WTC11 (cell line): ENCODE data around the gene MAP1S. TPM values are rescaled to one million over a fixed set of nuclear protein-coding genes. Genes with fewer than 3 reads are reported as not detected.
A peak's percentile ranks its signal among the peaks of the same experiment; 100 is the strongest.

Experiments used
- ATAC-seq: fragments of 200-7000 bp; cut with Tn5 transposase; 2 replicates; pipeline ENCODE4 v1.10.0; 2021; ENCODE audit warnings: mild to moderate bottlenecking, moderate library complexity
- CTCF ChIA-PET: fragments of 300-600 bp; sonication (Branson Sonifier 250); formaldehyde crosslinking; loops from one replicate; lab custom pipeline; 2021; ENCODE audit warnings: antibody characterized with exemption; lab: Charles Lee
- POLR2A ChIA-PET: fragments of 350-600 bp; sonication (Branson Sonifier 250); formaldehyde crosslinking; loops from one replicate; lab custom pipeline; 2021; ENCODE audit warnings: antibody characterized with exemption; lab: Charles Lee
- DNase-seq: peaks from one replicate; pipeline ENCODE4 v3.0.0; 2021; ENCODE audit warnings: low spot score
- H3K27ac Mint-ChIP-seq: 2 replicates; pipeline ENCODE4 v1.8.0; 2021; ENCODE audit warnings: mixed read lengths
- H3K27me3 Mint-ChIP-seq: 2 replicates; pipeline ENCODE4 v1.8.0; 2021; ENCODE audit warnings: low read depth, mild to moderate bottlenecking, moderate library complexity, mixed read lengths
- H3K36me3 Mint-ChIP-seq: 2 replicates; pipeline ENCODE4 v1.8.0; 2021; ENCODE audit warnings: mixed read lengths
- H3K4me1 Mint-ChIP-seq: 2 replicates; pipeline ENCODE4 v1.8.0; 2022; ENCODE audit warnings: mixed read lengths
- H3K4me3 Mint-ChIP-seq: 2 replicates; pipeline ENCODE4 v1.8.0; 2021; ENCODE audit warnings: mild to moderate bottlenecking, moderate library complexity, mixed read lengths
- H3K9me3 Mint-ChIP-seq: 2 replicates; pipeline ENCODE4 v1.8.0; 2021; ENCODE audit warnings: mixed read lengths
- ATF1 ChIP-seq: sonication (generic); formaldehyde crosslinking; IDR thresholded peaks from 2 replicates; pipeline ENCODE4 v1.8.1; 2023; ENCODE audit warnings: mild to moderate bottlenecking, moderate library complexity, missing genetic modification reagents
- CREM ChIP-seq: sonication (generic); formaldehyde crosslinking; IDR thresholded peaks from 2 replicates; pipeline ENCODE4 v1.8.1; 2022; ENCODE audit warnings: mild to moderate bottlenecking, missing genetic modification reagents, moderate library complexity
- E2F5 ChIP-seq: sonication (generic); formaldehyde crosslinking; IDR thresholded peaks from 2 replicates; pipeline ENCODE4 v1.8.1; 2022; ENCODE audit warnings: mild to moderate bottlenecking, moderate library complexity, missing genetic modification reagents
- FOXJ3 ChIP-seq: sonication (generic); formaldehyde crosslinking; IDR thresholded peaks from 2 replicates; pipeline ENCODE4 v1.9.0; 2021; ENCODE audit warnings: missing genetic modification reagents, mild to moderate bottlenecking, borderline replicate concordance
- FOXP1 ChIP-seq: sonication (generic); formaldehyde crosslinking; IDR thresholded peaks from 2 replicates; pipeline ENCODE4 v1.8.0; 2022; ENCODE audit warnings: missing genetic modification reagents, mild to moderate bottlenecking, moderate library complexity, borderline replicate concordance
- GTF2I ChIP-seq: fragments of 250-450 bp; sonication (Bioruptor Pico); conservative IDR thresholded peaks from 2 replicates; pipeline ENCODE4 v1.4.0; 2021; ENCODE audit warnings: mild to moderate bottlenecking
- JAZF1 ChIP-seq: fragments of 250-450 bp; sonication (Bioruptor Pico); IDR thresholded peaks from 2 replicates; pipeline ENCODE4 v1.9.0; 2021; ENCODE audit warnings: moderate library complexity, mild to moderate bottlenecking, inconsistent platforms
- MLX ChIP-seq: sonication (generic); formaldehyde crosslinking; IDR thresholded peaks from 2 replicates; pipeline ENCODE4 v1.8.1; 2023; ENCODE audit warnings: mild to moderate bottlenecking, missing genetic modification reagents, moderate library complexity
- NFATC4 ChIP-seq: fragments of 250-450 bp; sonication (Bioruptor Pico); IDR thresholded peaks from 2 replicates; pipeline ENCODE4 v1.9.0; 2021; ENCODE audit warnings: mild to moderate bottlenecking
- NR1H2 ChIP-seq: sonication (generic); formaldehyde crosslinking; IDR thresholded peaks from 2 replicates; pipeline ENCODE4 v1.9.0; 2021; ENCODE audit warnings: mild to moderate bottlenecking, moderate library complexity, missing genetic modification reagents
- RORB ChIP-seq: fragments of 250-450 bp; sonication (Bioruptor Pico); IDR thresholded peaks from 2 replicates; pipeline ENCODE4 v1.9.0; 2021; ENCODE audit warnings: mild to moderate bottlenecking
- SP1 ChIP-seq: sonication (generic); formaldehyde crosslinking; conservative IDR thresholded peaks from 2 replicates; pipeline ENCODE4 v1.8.1; 2022; ENCODE audit warnings: missing genetic modification reagents
- TEAD1 ChIP-seq: sonication (generic); formaldehyde crosslinking; IDR thresholded peaks from 2 replicates; pipeline ENCODE4 v1.8.0; 2022; ENCODE audit warnings: mild to moderate bottlenecking, missing genetic modification reagents
- ZNF232 ChIP-seq: sonication (generic); formaldehyde crosslinking; IDR thresholded peaks from 2 replicates; pipeline ENCODE4 v1.8.0; 2022; ENCODE audit warnings: mild to moderate bottlenecking, missing genetic modification reagents
- ZNF263 ChIP-seq: sonication (generic); formaldehyde crosslinking; IDR thresholded peaks from 2 replicates; pipeline ENCODE4 v1.8.1; 2022; ENCODE audit warnings: low read depth, mild to moderate bottlenecking, moderate library complexity, missing genetic modification reagents
- ZNF425 ChIP-seq: fragments of 250-450 bp; sonication (Bioruptor Pico); conservative IDR thresholded peaks from 2 replicates; pipeline ENCODE4 v1.9.0; 2021; ENCODE audit warnings: mild to moderate bottlenecking
- total RNA-seq: library from RNA; stranded (reverse); gene quantifications from 3 replicates; pipeline ENCODE4 v1.2.3, GENCODE V29; 2021
- TF ChIP-seq, protein P1 (sequence below): fragments of 250-450 bp; sonication (Bioruptor Pico); IDR thresholded peaks from 2 replicates; pipeline ENCODE4 v1.8.0; 2021; ENCODE audit warnings: mild to moderate bottlenecking
- TF ChIP-seq, protein P2 (sequence below): fragments of 250-450 bp; sonication (Bioruptor Pico); IDR thresholded peaks from 2 replicates; pipeline ENCODE4 v1.9.0; 2021; ENCODE audit warnings: mild to moderate bottlenecking
- TF ChIP-seq, protein P3 (sequence below): fragments of 250-450 bp; sonication (Bioruptor Pico); IDR thresholded peaks from 2 replicates; pipeline ENCODE4 v1.9.0; 2021; ENCODE audit warnings: mild to moderate bottlenecking
- TF ChIP-seq, protein P4 (sequence below): sonication (generic); formaldehyde crosslinking; IDR thresholded peaks from 2 replicates; pipeline ENCODE4 v1.8.0; 2022; ENCODE audit warnings: mild to moderate bottlenecking, missing genetic modification reagents

MAP1S gene
- total RNA-seq, 1 experiment from 2014 or later, result 120 TPM

- peak overlapping the region; percentile 49 for H3K27ac Mint-ChIP-seq
- H3K36me3 Mint-ChIP-seq, result peaks cover 24% of the 10 kb centered on the region
Measured at GRCh38 chr19:17737690-17738153, 18.4 kb downstream of the MAP1S start.

GRCh38 chr19:17739121-17739875 is 20.0 kb downstream of the MAP1S start:
- Mint-ChIP-seq H3K4me1 (peaks cover 5% of the 10 kb centered on the region; the same call in 1 of the 2 replicates), H3K36me3 (peaks cover 15% of the 10 kb centered on the region), H3K27me3 (peaks cover 4% of the 10 kb centered on the region; the same call in 1 of the 2 replicates), H3K9me3 (peaks cover 9% of the 10 kb centered on the region)
- CTCF ChIA-PET, result interaction anchor here (0.6 to 4.0 kb wide), 6 partner anchors 13 to 95 kb away, joined by 3 to 16 read pairs (median 4); no protein-coding TSS in a partner anchor
- POLR2A ChIA-PET, result interaction anchor here (0.5 to 0.7 kb wide), 3 partner anchors 23 to 160 kb away, joined by 3 to 4 read pairs (median 3); no protein-coding TSS in a partner anchor
- ATAC-seq, result peak; percentile 55
- TF ChIP-seq GTF2I (CRISPR knock-in tag) (no peak), ZNF263 (CRISPR knock-in tag) (0 out of 2 replicates have a peak, but pooled peaks have one; percentile 21)
- TF ChIP-seq, all 79 proteins: peak for 1
- Mint-ChIP-seq H3K4me3 (no peak overlapping the region), H3K27ac (no peak overlapping the region)
- DNase-seq, result no peak

More at GRCh38 chr19:17737690-17738153, 18.4 kb downstream of the MAP1S start:
- ATAC-seq (no peak), DNase-seq (no peak)
- ChIA-PET CTCF (interaction anchor here (2.5 to 4.0 kb wide), 2 partner anchors 12 to 29 kb away, joined by 11 to 16 read pairs; no protein-coding TSS in a partner anchor), POLR2A (interaction anchor here (0.7 kb wide), 1 partner anchor 104 kb away, joined by 6 read pairs; no protein-coding TSS in a partner anchor)
- H3K4me3 Mint-ChIP-seq, result no peak overlapping the region
- H3K27me3 Mint-ChIP-seq, result peaks cover 4% of the 10 kb centered on the region; the same call in 1 of the 2 replicates
- H3K9me3 Mint-ChIP-seq, result peaks cover 9% of the 10 kb centered on the region
- TF ChIP-seq CREM (CRISPR knock-in tag) (no peak), ATF1 (CRISPR knock-in tag) (no peak), E2F5 (CRISPR knock-in tag) (no peak), ZNF232 (CRISPR knock-in tag) (no peak), TEAD1 (CRISPR knock-in tag) (no peak), RORB (CRISPR knock-in tag) (no peak), FOXP1 (CRISPR knock-in tag) (no peak)
- TF ChIP-seq, protein P1, sequence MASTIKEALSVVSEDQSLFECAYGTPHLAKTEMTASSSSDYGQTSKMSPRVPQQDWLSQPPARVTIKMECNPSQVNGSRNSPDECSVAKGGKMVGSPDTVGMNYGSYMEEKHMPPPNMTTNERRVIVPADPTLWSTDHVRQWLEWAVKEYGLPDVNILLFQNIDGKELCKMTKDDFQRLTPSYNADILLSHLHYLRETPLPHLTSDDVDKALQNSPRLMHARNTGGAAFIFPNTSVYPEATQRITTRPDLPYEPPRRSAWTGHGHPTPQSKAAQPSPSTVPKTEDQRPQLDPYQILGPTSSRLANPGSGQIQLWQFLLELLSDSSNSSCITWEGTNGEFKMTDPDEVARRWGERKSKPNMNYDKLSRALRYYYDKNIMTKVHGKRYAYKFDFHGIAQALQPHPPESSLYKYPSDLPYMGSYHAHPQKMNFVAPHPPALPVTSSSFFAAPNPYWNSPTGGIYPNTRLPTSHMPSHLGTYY (CRISPR knock-in tag), result no peak
- TF ChIP-seq, protein P2, sequence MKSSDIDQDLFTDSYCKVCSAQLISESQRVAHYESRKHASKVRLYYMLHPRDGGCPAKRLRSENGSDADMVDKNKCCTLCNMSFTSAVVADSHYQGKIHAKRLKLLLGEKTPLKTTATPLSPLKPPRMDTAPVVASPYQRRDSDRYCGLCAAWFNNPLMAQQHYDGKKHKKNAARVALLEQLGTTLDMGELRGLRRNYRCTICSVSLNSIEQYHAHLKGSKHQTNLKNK, result no peak
- TF ChIP-seq, all 79 proteins: peak for 0
- peaks cover 5% of the 10 kb centered on the region; the same call in 1 of the 2 replicates for H3K4me1 Mint-ChIP-seq

GRCh38 chr19:17741456-17741855 is 22.2 kb downstream of the MAP1S start:
- Mint-ChIP-seq H3K27ac (no peak overlapping the region), H3K4me3 (no peak overlapping the region), H3K36me3 (peaks cover 8% of the 10 kb centered on the region), H3K9me3 (peaks cover 9% of the 10 kb centered on the region), H3K27me3 (peaks cover 4% of the 10 kb centered on the region), H3K4me1 (peaks cover 6% of the 10 kb centered on the region; the same call in 1 of the 2 replicates)
- CTCF ChIA-PET, result interaction anchor here (0.5 to 4.0 kb wide), 8 partner anchors 15 to 425 kb away, joined by 3 to 16 read pairs (median 3); no protein-coding TSS in a partner anchor
- DNase-seq, result no peak
- POLR2A ChIA-PET, result interaction anchor here (1.3 kb wide), 1 partner anchor 22 kb away, joined by 4 read pairs; the partner anchor contains the start of gene MAP1S
- no peak for ATAC-seq
- TF ChIP-seq, protein P3, sequence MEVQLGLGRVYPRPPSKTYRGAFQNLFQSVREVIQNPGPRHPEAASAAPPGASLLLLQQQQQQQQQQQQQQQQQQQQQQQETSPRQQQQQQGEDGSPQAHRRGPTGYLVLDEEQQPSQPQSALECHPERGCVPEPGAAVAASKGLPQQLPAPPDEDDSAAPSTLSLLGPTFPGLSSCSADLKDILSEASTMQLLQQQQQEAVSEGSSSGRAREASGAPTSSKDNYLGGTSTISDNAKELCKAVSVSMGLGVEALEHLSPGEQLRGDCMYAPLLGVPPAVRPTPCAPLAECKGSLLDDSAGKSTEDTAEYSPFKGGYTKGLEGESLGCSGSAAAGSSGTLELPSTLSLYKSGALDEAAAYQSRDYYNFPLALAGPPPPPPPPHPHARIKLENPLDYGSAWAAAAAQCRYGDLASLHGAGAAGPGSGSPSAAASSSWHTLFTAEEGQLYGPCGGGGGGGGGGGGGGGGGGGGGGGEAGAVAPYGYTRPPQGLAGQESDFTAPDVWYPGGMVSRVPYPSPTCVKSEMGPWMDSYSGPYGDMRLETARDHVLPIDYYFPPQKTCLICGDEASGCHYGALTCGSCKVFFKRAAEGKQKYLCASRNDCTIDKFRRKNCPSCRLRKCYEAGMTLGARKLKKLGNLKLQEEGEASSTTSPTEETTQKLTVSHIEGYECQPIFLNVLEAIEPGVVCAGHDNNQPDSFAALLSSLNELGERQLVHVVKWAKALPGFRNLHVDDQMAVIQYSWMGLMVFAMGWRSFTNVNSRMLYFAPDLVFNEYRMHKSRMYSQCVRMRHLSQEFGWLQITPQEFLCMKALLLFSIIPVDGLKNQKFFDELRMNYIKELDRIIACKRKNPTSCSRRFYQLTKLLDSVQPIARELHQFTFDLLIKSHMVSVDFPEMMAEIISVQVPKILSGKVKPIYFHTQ (CRISPR knock-in tag), result no peak
- TF ChIP-seq ZNF425 (no peak), SP1 (CRISPR knock-in tag) (no peak), MLX (CRISPR knock-in tag) (no peak), FOXJ3 (CRISPR knock-in tag) (no peak), JAZF1 (CRISPR knock-in tag) (no peak), NR1H2 (CRISPR knock-in tag) (no peak), NFATC4 (CRISPR knock-in tag) (no peak)
- TF ChIP-seq, protein P4, sequence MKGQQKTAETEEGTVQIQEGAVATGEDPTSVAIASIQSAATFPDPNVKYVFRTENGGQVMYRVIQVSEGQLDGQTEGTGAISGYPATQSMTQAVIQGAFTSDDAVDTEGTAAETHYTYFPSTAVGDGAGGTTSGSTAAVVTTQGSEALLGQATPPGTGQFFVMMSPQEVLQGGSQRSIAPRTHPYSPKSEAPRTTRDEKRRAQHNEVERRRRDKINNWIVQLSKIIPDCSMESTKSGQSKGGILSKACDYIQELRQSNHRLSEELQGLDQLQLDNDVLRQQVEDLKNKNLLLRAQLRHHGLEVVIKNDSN (CRISPR knock-in tag), result no peak
